H7 (cell line): ENCODE results near the gene IDS. TPM values are rescaled to one million over a fixed set of nuclear protein-coding genes. Genes with fewer than 3 reads are reported as not detected.
A peak's percentile ranks its signal among the peaks of the same experiment; 100 is the strongest.

Experiments used
- DNase-seq: peaks from one replicate; pipeline ENCODE4 v3.0.0; 2012
- H3K27me3 ChIP-seq: 2 replicates; pipeline ENCODE4 v1.6.0; 2011; ENCODE audit warnings: mild to moderate bottlenecking, low read length; ENCODE audit not compliant: control insufficient read depth, insufficient read depth
- H3K36me3 ChIP-seq: replicated peaks from 2 replicates; pipeline ENCODE4 v1.5.1; 2011; ENCODE audit warnings: low read length; ENCODE audit not compliant: control insufficient read depth, insufficient read depth
- H3K4me3 ChIP-seq: 2 replicates; pipeline ENCODE4 v1.5.1; 2011; ENCODE audit warnings: low read depth, mild to moderate bottlenecking, control low read depth, low read length, moderate library complexity; ENCODE audit not compliant: insufficient read depth
- total RNA-seq: library from RNA; depleted of rRNA; stranded (reverse); fragments of >200 nt; shearing (Covaris generic); gene quantifications from 2 replicates; pipeline ENCODE4 v1.2.3, GENCODE V29; 2014

Gene IDS
- total RNA-seq, 1 experiment from 2014 or later = 29.0 TPM

GRCh38 chrX:149470955-149471354 lies 34.2 kb downstream of the IDS start:
- 0 out of 2 replicates have a peak, but pooled peaks cover 1% of the 10 kb centered on the region for H3K27me3 ChIP-seq
- DNase-seq = peak; percentile 82
- H3K4me3 ChIP-seq = no peak overlapping the region
- no peaks in the 10 kb centered on the region for H3K36me3 ChIP-seq

GRCh38 chrX:149469406-149469805 lies 35.7 kb downstream of the IDS start:
- DNase-seq = no peak
- Histone ChIP-seq H3K4me3 (no peak overlapping the region), H3K27me3 (0 out of 2 replicates have a peak, but pooled peaks cover 1% of the 10 kb centered on the region)

DNA sequence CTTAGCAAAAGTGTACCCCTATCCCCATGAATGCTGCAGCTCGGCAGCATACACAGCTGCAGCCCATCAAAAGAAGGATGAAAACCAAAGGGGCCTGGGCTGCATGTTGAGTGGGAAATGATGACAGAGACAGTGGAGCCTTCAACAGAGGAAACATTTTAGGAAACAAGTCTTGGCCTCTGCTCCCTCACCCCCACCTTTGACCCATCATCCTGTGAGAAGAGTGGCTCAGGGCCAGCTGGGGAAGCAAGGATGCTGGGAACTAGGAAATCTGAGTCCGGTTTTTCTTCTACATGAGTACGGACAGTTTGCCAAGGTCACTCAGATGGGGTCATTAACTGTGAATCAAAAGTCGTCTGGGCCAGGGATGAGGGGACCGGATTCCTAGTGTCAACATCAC lies 37.2 kb downstream of the IDS start:
- H3K36me3 ChIP-seq = no peaks in the 10 kb centered on the region
- H3K4me3 ChIP-seq = no peak overlapping the region

More at GRCh38 chrX:149469406-149469805, 35.7 kb downstream of the IDS start:
- H3K36me3 ChIP-seq = no peaks in the 10 kb centered on the region

GRCh38 chrX:149467461-149467860 lies 37.6 kb downstream of the IDS start:
- DNase-seq = no peak
- H3K27me3 ChIP-seq = 0 out of 2 replicates have a peak, but pooled peaks cover 1% of the 10 kb centered on the region

More for the DNA sequence above, 37.2 kb downstream of the IDS start:
- DNase-seq = no peak
- 0 out of 2 replicates have a peak, but pooled peaks cover 1% of the 10 kb centered on the region for H3K27me3 ChIP-seq

DNA sequence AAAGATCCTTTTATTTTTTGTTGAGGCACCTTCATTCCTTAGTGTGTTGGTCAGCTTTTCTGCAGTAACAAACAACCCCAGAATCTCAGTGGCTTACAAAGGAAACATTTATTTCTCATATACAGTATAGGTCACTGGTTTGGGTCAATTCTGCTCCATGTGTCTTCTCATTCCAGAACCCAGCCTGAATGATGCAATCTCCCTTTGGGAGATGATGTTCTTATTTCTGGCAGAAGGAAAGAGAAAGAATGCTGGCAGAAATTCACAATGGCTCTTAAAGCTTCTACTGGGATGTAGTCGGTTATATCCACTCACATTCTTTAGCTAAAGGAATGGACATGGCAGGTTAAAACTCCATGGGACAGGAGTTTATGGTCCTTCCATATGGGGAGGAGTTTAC lies 42.3 kb downstream of the IDS start:
- Histone ChIP-seq H3K36me3 (no peaks in the 10 kb centered on the region), H3K4me3 (no peak overlapping the region), H3K27me3 (no peaks in the 10 kb centered on the region)
- no peak for DNase-seq

More at GRCh38 chrX:149467461-149467860, 37.6 kb downstream of the IDS start:
- Histone ChIP-seq H3K4me3 (no peak overlapping the region), H3K36me3 (no peaks in the 10 kb centered on the region)

DNA sequence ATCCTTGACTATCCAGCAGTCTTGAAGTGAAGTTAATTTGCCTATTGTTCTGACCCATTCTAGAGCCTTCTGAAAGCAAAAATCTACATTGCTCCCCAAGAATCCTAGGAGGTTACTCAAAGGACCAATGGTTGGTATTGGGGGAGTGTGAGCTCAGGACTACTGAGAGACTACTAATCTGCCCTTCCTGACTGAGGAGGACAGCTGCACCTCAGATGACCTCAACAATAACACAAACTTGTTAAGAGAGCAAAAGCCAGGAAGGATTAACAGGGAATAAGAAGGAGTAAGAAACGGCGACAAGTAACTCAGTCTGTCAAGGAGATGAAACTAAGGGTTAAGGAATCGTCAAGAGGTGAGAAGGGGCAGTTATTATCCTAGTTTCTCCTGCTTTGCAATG lies 43.4 kb downstream of the IDS start:
- Histone ChIP-seq H3K4me3 (no peak overlapping the region), H3K27me3 (no peaks in the 10 kb centered on the region), H3K36me3 (no peaks in the 10 kb centered on the region)
- DNase-seq = no peak

DNA sequence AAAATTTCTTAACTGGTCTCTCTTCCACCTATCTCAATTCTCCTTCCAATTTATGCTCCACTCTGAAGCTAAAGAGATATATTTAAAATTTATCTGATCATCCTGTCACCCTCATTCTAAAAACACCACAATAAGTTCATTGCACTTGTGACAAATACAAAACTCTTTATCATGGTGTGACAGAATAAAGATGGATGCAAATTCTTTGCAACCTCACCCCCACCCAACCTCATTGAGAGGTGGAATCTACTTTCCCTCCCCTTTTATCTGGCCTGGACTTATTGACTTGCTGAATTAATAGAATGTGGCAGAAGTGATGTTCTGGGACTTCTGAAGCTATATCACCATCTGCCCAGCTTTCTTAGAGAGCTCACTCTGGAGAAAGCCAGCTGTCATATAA lies 46.5 kb downstream of the IDS start:
- no peak overlapping the region for H3K4me3 ChIP-seq
- no peaks in the 10 kb centered on the region for H3K27me3 ChIP-seq
- DNase-seq = no peak
- H3K36me3 ChIP-seq = no peaks in the 10 kb centered on the region

DNA sequence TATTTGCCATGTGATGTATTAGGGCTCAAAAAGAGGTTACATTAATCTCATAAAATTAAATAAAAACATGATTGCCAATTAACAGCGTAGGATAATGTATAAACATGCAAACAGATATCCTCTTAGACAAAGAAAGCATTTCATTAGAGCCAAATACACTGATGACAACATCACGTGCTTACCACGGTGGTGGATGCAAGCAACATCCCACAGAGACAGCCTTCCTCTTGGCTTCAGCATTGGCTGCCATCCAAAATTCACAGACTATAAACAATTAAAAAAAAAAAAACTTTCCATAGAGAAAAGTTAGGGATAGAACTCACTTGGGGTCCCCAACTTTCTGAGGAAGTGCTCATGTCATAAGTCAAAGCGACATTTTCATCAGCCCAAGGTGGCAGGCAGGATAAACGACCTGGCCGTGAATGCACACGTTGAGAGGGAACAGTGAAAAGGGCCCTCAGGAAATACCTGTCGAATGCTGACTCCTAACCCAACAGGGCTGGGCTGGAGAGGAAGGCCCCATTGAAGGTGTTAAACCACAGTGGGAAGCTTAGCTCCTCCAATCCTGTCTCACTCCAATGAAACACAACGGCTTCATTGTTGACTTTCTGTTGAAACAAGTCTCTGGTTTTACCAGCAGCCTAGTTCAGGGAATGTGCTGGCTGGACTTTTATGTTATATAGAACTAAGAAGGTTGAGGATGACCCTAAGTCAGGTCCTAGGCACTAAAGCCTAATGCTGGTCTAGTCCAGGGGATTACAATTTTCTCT lies 48.4 kb downstream of the IDS start:
- Histone ChIP-seq H3K4me3 (no peak overlapping the region), H3K27me3 (no peaks in the 10 kb centered on the region), H3K36me3 (no peaks in the 10 kb centered on the region)
- no peak for DNase-seq

DNA sequence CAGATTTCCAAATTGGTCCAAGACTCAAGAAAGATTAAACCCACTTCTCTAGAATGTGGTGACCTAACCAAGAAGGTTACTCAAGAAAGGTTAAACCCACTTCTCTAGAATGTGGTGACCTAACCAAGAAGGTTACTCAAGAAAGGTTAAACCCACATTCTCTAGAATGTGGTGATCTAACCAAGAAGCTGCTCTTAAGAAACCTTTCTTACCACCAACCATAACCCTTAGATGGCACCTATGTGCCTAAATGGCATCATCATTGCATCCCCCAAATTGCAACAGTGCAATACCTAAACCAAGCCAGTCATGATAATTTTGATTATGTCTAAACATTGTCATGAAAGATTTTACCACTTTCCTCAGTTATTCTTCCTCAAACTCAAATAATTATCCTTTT lies 49.2 kb downstream of the IDS start:
- H3K4me3 ChIP-seq = no peak overlapping the region
- no peaks in the 10 kb centered on the region for H3K36me3 ChIP-seq
- H3K27me3 ChIP-seq = no peaks in the 10 kb centered on the region
- DNase-seq = no peak

GRCh38 chrX:149453906-149454822 lies 50.9 kb downstream of the IDS start:
- Histone ChIP-seq H3K27me3 (no peaks in the 10 kb centered on the region), H3K4me3 (no peak overlapping the region), H3K36me3 (no peaks in the 10 kb centered on the region)
- DNase-seq = no peak

DNA sequence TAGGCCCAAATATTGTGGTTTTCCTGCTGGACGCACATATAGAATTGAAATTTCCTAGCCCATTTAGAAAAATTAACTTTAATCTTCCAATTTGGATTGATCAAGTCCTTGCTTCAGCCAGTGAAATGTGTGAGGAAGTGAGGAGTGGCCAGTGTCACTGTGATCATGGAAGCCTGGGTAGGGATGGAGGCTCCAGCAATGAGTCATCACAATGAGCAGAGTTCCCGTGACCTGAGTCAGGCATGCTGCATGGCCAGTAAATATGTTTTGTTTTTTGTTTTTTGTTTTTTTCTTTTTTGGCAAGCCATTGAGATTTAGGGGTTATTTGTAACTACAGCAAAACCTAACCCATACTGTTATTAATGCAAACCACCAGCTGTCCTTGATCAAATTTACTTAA lies 52.1 kb downstream of the IDS start:
- no peaks in the 10 kb centered on the region for H3K36me3 ChIP-seq
- no peak overlapping the region for H3K4me3 ChIP-seq
- no peaks in the 10 kb centered on the region for H3K27me3 ChIP-seq
- DNase-seq = no peak

DNA sequence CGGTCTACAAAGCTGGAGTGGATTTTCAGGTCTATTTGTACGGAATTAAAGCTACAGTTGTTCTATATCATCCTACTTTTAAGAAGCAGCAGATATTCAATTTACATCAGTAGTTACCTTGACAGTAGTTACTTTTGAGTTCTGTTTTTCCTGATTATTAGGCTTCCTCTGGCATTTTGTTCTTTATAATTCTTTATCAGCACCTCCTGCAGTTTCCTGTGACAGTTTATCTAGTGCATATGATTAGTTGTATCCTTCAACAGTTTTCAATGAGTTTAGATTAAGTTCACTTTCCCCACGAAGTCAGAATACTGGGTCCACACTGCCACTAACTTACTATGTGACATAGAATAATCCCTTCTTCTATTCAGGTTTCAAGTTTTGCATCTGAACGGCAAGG lies 71.7 kb downstream of the IDS start:
- DNase-seq = no peak
- Histone ChIP-seq H3K27me3 (no peaks in the 10 kb centered on the region), H3K36me3 (no peaks in the 10 kb centered on the region), H3K4me3 (no peak overlapping the region)

DNA sequence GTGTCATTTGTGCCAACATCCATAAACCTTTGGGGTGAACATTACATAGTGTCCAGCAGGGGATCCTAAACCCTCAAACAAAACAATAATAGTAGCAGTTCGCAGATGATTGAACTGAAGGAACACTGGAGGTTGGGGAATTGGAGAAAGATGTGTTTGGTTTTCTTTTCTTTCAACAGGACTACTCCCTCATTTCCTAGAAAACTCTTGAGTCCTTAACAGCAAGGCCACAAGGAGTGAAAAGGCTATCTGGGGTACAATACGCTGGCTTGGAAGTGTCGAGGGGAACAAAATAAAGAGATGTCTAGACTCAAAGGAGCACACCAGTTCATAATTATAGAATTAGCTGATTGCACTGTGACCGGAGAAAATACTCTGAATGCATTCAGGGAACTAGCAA lies 72.1 kb downstream of the IDS start:
- DNase-seq = no peak
- no peak overlapping the region for H3K4me3 ChIP-seq
- no peaks in the 10 kb centered on the region for H3K27me3 ChIP-seq

More for the DNA sequence above, 72.1 kb downstream of the IDS start:
- H3K36me3 ChIP-seq = no peaks in the 10 kb centered on the region
